GM21737 (cell line): Measurements from ENCODE around the gene TIMM22.
A peak's percentile ranks its signal among the peaks of the same experiment; 100 is the strongest.
"Not testable (repeated sequence)": the region's sequence is repeated elsewhere in the genome, so short reads cannot be mapped to it uniquely, and the experiment has no call there.

ENCODE experiments used
- ATAC-seq: cut with Tn5 transposase; IDR thresholded peaks from one replicate; pipeline ENCODE4 v1.9.1; 2021; ENCODE audit warnings: mild to moderate bottlenecking, moderate library complexity; ENCODE audit not compliant: unreplicated experiment

Gene TIMM22

DNA sequence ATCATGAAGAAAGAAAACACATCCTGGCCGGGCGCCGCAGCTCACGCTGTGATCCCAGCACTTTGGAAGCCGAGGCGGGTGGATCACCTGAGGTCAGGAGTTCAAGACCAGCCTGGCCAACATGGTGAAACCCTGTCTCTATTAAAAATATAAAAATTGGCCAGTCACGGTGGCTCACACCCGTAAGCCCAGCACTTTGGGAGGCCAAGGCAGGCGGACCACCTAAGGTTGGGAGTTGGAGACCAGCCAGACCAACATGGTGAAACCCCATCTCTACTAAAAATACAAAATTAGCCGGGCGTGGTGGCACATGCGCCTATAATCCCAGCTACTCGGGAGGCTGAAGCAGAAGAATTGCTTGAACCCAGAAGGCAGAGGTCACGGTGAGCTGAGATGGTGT, 25.1 kb upstream of the TIMM22 start:
- ATAC-seq = not testable (repeated sequence)

- no peak for ATAC-seq
Observed at GRCh38 chr17:973053-973452, 23.9 kb upstream of the TIMM22 start.

GRCh38 chr17:974778-975177, 22.2 kb upstream of the TIMM22 start:
- not testable (repeated sequence) for ATAC-seq

GRCh38 chr17:975371-975915, 21.5 kb upstream of the TIMM22 start:
- no peak for ATAC-seq

DNA sequence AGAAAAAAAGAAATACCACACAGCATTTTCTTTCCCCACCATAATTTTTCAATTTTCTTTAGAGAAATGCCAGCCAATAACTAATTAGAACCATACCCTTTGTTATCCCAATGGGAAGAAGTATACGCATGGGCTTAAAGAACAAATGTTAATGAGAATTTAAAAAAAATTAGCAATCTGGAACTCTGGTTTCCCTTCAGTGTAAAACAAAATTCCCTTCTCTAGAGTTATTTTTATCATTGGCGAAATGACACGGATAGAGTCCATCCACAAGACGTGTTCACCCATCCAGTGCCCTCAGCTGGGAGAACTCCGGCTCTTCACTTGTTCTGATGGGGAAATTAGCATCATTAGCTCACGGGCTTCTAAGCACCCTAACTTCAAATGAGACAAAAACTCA, 20.6 kb upstream of the TIMM22 start:
- ATAC-seq = no peak

GRCh38 chr17:977166-977565, 19.8 kb upstream of the TIMM22 start:
- no peak for ATAC-seq

DNA sequence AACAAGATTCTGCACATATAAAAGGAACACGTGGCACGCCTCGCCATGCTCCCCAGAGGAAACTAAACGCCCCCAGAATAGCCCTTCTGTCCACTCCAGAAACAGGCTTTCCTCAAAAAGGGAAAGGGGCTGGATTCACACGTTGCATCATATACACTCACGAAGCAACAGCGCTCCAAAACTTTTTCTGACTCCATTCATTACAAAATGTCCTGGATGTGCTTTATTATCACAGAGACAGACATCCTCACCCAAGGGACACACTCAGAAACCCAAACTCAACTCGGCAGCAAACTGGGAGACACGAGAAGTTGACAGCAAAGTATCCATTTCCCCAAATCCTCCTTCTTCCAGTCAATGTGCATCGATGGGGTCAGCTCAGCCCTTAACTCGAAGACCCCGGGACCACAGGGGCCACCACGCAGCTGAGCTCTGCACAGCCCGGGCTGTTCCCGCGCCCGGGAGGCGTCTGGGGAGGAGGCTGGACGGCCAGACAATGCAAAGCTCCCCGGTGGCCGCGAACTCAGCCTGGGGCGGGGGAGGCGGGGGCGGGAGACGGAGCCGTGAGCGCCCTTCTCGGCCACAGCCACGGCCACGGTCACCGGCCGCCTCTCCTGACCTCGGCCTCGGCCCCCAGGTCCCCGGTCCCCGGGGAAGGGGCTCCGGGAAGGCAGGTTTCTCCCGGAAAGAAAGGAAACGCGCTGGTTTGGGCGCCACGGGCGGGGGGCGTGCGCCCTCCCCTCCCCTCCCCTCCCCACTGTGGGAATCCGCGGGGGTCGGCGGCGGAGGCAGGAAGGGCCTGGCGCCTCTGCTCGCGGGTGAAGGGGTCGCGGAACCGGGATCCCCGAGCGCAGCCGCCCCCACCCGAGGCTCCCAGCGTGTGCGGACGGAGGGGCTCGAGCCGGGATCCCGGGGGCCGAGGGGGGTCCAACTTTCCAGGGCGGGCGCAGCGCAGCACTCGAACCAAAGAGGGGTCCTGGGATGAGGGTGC, 18.5 kb upstream of the TIMM22 start:
- no peak for ATAC-seq

- ATAC-seq = peak; percentile 30
Observed at GRCh38 chr17:979212-979538, 17.8 kb upstream of the TIMM22 start.

GRCh38 chr17:979539-980405, 17.2 kb upstream of the TIMM22 start, which contains the start of gene NXN:
Gene NXN (minus strand): TSS chr17:979776.
- ATAC-seq = peak; percentile 62

DNA sequence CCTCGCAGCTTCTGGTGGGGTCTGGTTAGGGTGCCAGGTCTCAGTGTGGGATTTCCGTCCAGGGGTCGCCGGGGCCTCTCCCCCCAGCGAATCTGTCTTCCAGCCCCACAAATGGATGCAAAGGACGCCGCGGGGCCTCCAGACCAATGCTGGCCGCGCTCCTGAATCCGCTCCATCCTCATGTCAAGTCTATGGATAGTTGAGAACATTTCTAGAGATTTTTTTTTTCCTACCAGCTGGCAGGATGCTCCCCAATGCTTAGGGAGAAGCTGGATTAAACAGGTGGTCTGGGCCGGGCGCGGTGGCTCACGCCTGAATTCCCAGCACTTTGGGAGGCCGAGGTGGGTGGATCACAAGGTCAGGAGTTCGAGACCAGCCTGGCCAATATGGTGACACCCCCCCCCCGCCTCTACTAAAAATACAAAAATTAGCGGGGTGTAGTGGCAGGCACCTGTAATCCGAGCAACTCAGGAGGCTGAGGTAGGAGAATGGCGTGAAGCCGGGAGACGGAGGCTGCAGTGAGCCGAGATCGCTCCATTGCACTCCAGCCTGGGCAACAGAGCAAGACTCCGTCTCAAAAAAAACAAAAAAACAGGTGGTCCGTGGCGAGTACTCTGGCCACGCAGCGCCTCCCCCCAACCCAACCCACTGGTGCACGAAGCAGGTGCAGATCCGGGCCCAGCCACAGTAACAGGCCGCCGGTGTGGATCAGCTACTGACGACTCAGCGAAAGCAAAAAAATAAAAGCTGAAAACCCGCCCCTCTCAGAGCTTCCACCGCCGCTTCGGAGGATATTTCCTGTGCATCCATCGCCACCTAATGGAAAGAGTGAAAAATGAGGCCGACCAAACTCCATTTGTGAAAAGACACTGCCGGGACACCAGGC, 16.3 kb upstream of the TIMM22 start:
- peak; percentile 29 for ATAC-seq

- ATAC-seq = no peak
Observed at GRCh38 chr17:981292-981658, 15.7 kb upstream of the TIMM22 start.

- no peak for ATAC-seq
Observed at GRCh38 chr17:983921-984320, 13.0 kb upstream of the TIMM22 start.

DNA sequence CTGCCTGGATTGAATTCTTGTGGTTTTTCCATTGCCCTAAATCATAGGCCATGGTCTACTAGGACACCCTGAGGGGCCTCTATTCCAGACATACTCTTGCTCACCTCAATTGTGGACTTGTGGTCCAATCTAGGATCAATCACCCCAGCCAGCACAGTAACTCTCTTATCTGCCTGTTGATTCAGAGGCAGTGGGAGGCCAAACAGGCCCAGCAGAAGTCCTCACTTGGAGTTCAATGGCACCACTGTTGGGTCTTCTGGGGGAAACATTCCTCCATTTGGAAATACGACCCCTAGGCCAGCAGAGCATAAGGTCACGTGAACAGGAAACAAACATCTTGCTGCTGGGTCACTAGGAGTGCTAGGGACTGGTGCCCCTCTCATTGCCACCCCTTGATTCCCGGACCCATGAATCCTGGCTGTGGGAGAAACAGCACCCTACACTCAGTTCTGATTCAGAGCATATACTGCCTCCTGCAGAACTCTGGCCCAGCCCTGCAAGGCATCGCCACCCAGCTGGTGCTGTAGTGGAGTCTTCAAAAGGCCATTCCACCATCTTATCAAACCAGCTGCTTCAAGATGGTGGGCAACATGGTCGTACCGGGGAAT, 10.5 kb upstream of the TIMM22 start:
- no peak for ATAC-seq

DNA sequence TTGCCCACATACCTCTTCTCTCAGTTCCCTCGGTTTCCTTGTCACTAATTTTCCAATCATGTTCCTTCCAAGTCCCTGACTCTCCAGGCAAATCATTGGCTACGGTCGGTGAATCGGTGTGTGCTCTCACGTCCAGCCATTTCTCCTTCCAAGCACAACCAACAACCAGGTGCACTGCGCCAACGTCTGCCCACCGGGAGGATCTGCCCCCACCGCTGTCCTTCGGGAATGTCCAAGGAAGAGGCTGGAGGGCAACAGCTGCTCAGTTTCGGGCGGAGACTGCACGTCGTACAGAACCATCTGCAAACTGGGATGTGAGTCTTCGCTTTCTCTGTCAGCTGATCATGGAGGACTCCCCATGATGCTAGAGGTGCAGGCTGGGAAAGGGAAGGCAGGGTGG, 9.0 kb upstream of the TIMM22 start:
- ATAC-seq = no peak

DNA sequence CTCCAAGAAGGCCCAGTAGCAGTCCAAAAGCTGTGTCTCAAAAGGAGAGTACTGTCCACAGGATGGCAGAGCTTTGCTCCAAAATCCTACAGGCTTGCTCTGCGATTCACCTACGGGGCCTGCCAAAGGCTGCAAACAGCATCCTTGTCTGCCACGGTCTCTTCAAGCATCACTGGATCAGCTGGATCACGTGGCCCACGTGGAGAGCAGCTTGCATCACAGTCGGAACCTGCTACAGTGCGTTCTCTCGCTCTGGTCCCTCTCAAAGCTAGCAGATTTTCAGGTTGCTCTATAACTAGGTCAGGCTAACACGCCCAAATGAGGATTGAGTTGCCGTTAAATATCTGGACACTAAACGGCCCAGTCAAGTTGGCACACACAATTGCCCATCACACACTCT, 8.4 kb upstream of the TIMM22 start:
- no peak for ATAC-seq

- no peak for ATAC-seq
Observed at GRCh38 chr17:992933-993332, 4.0 kb upstream of the TIMM22 start.

- not testable (repeated sequence) for ATAC-seq
Observed at GRCh38 chr17:995324-995723, 1.6 kb upstream of the TIMM22 start.

DNA sequence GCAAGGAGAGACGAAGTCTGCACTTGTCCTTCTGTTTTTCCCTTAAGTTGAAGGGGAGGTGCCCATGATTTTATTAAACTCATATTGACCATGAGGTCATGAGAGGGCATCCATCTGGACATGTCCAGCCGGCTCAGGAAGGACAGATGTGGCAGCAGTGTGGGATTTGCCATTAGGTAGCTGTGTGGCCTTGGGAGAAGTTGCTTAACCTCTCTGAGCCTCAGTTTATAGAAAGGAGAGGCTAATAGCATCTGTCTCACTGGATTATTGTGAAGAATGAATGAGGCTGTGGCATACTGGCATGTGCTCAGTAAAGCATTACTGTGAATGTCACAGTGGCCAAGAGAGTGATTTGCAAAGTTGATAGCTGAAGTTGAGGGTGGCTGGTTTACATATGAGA, 1.2 kb downstream of the TIMM22 start:
- ATAC-seq = no peak

DNA sequence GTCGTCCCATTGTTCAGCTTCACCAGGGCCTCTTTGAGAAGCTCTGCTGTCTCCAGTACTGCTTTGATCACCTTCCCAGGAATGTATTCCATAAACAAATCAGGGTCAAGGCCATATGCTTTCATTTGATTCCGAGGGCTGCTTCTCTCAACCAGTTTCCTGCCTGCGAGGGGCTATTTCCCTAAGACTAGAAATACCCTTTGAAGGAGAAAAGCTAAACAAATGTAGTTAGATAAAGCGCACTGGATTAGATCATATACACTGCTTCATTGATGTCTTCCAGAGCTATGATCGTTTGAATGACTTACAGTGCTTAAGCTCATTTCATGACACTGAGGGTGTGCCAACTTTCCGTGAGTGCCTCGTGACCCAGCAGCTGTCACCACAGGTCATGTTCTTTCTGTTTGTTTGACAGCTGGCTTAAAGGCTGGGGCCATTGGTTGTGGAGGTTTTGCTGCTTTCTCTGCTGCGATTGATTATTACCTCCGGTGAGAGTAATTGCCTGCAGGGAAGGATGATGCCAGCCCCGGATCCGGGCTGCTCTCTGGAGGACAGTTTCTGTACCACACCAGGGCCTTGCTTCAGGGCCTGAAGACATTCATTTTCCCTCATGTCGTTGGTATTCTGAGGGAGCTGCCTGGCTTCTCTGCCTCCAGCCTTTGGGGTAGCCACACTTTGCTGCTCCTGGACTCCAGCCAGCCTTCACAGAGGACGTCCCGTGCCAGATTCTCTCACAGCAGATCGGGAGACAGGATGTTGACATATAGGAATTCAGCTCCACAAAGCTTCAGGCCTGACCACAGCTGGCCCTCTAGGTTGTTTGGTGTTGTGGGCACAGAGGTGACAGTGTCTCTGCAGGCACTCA, 3.9 kb downstream of the TIMM22 start:
- no peak for ATAC-seq
